ENCODE measurements around the gene DOK7. TPM values are rescaled to one million over a fixed set of nuclear protein-coding genes. Genes with fewer than 3 reads are reported as not detected.

The DOK7 gene
- total and polyA plus RNA-seq, 4 donors = 0.13 to 0.84 (median 0.46) TPM

DNA sequence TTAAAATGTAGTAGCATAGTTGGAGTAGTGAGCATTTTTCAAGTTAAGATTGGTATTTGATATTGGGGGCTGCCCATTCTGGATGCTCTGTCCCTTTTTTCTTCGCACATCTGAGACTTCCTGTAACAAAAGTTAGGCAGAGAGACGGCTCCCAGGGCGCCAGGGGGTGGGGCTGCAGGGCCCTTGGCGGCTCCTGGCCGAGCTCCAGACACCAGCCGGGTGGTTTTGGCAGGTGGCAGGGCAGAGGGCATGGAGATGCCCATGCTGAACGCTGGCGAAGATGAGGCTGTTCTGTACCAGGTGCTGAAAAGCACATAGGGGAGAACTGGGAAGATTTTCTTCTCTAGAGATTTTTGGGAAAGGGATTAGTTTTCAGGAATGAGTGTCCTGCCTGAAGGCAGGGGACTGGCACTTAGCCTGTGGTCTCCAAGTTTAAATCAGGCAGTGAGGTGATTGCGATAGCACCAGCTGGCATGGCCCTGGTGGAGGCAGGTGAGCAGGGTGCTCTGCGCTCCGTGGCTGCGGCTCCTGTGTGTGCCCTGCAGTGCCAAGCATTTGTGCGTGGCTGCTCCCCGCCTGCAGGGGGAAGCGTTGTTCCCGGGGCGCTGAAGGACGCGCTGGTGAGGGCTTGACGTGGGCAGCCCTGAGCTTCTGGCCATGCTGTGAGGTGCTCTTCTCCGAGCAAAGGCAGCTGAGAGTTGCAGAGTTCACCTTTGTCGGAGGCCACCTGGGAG lies 44.9 kb upstream of the DOK7 start:
- Histone ChIP-seq H3K4me3 (ENCODE audit: low read depth in 1 of 3, low read length in 3 of 3) (no peak overlapping the region), H3K36me3 (ENCODE audit: control insufficient read depth in 4 of 4, insufficient read depth in 3 of 4, low read depth in 1 of 4, low read length in 3 of 4) (peaks cover 12 to 46% (median 16%) of the 10 kb centered on the region in 4 donors), H3K27me3 (ENCODE audit: control insufficient read depth in 4 of 4, insufficient read depth in 4 of 4, low read length in 3 of 4) (no peaks in the 10 kb centered on the region), H3K9ac (ENCODE audit: low read depth in 1 of 2, low read length in 2 of 2) (no peak overlapping the region), H3K27ac (ENCODE audit: low read depth in 1 of 2, low read length in 2 of 2) (no peak overlapping the region), H3K4me1 (ENCODE audit: control insufficient read depth in 4 of 4, insufficient read depth in 4 of 4, low read length in 3 of 4) (peaks cover 0 to 11% (median 5%) of the 10 kb centered on the region in 4 donors), H3K9me3 (ENCODE audit: control insufficient read depth in 4 of 4, low read length in 3 of 4) (no peaks in the 10 kb centered on the region)
- WGBS = 54% methylated on average over 22 of the region's 22 CpGs
- no peak for DNase-seq (ENCODE audit: low spot score)
- TF ChIP-seq RXRA (IDR thresholded peaks at IDR 0.05) = no peak
- TF ChIP-seq, protein P1, sequence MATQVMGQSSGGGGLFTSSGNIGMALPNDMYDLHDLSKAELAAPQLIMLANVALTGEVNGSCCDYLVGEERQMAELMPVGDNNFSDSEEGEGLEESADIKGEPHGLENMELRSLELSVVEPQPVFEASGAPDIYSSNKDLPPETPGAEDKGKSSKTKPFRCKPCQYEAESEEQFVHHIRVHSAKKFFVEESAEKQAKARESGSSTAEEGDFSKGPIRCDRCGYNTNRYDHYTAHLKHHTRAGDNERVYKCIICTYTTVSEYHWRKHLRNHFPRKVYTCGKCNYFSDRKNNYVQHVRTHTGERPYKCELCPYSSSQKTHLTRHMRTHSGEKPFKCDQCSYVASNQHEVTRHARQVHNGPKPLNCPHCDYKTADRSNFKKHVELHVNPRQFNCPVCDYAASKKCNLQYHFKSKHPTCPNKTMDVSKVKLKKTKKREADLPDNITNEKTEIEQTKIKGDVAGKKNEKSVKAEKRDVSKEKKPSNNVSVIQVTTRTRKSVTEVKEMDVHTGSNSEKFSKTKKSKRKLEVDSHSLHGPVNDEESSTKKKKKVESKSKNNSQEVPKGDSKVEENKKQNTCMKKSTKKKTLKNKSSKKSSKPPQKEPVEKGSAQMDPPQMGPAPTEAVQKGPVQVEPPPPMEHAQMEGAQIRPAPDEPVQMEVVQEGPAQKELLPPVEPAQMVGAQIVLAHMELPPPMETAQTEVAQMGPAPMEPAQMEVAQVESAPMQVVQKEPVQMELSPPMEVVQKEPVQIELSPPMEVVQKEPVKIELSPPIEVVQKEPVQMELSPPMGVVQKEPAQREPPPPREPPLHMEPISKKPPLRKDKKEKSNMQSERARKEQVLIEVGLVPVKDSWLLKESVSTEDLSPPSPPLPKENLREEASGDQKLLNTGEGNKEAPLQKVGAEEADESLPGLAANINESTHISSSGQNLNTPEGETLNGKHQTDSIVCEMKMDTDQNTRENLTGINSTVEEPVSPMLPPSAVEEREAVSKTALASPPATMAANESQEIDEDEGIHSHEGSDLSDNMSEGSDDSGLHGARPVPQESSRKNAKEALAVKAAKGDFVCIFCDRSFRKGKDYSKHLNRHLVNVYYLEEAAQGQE (IDR thresholded peaks at IDR 0.05) = peak; percentile 37
- TF ChIP-seq NR2F2 (IDR thresholded peaks at IDR 0.05) = no peak
- peak in 1 of 2 donors; percentile 36 for TF ChIP-seq RAD21 (IDR thresholded peaks at IDR 0.05)
- TF ChIP-seq HNF4G (IDR thresholded peaks at IDR 0.05) = no peak
- TF ChIP-seq, protein P2, sequence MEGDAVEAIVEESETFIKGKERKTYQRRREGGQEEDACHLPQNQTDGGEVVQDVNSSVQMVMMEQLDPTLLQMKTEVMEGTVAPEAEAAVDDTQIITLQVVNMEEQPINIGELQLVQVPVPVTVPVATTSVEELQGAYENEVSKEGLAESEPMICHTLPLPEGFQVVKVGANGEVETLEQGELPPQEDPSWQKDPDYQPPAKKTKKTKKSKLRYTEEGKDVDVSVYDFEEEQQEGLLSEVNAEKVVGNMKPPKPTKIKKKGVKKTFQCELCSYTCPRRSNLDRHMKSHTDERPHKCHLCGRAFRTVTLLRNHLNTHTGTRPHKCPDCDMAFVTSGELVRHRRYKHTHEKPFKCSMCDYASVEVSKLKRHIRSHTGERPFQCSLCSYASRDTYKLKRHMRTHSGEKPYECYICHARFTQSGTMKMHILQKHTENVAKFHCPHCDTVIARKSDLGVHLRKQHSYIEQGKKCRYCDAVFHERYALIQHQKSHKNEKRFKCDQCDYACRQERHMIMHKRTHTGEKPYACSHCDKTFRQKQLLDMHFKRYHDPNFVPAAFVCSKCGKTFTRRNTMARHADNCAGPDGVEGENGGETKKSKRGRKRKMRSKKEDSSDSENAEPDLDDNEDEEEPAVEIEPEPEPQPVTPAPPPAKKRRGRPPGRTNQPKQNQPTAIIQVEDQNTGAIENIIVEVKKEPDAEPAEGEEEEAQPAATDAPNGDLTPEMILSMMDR (IDR thresholded peaks at IDR 0.05; ENCODE audit: low read depth, low read length, missing input control) = peak; percentile 24

DNA sequence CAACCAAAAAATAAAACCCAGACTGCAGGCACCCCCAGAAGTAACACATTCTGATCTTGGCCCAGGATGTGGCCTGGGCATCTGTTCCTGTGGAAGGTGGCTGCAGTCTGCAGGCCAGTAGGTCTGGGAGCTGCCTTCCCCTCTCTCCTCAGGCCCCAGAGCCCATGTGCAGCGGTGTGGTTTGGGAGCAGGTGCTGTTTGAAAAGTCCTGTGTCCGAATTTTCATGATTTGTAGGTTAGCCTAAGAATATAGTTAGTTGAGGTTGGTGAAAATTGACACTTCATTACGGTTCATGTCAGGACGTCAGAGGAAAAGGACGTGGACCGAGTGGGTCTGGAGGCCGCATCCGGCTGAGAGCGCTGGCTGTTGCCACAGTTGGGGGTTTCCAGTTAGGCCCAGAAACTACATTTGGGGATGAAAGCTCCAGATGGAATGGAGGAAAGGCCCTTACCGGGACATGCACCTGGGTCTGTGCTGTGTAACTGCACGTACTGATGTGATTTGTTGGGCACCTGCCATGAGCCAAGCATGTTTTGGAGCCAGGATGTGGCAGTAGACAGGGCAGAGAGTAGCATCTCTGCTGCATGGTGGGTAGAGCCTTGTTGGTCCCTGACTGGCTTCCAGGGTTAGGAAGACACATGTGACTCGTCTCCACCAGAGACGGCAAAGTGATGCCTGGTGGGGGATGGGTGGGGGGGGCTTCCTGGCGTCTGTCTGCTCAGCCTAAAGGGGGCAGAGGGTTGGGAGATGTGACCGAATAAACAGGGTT lies 43.1 kb upstream of the DOK7 start:
- peaks cover 16 to 63% (median 18%) of the 10 kb centered on the region in 4 donors for H3K36me3 ChIP-seq (ENCODE audit: control insufficient read depth in 4 of 4, insufficient read depth in 3 of 4, low read depth in 1 of 4, low read length in 3 of 4)
- DNase-seq (ENCODE audit: low spot score) = no peak

DNA sequence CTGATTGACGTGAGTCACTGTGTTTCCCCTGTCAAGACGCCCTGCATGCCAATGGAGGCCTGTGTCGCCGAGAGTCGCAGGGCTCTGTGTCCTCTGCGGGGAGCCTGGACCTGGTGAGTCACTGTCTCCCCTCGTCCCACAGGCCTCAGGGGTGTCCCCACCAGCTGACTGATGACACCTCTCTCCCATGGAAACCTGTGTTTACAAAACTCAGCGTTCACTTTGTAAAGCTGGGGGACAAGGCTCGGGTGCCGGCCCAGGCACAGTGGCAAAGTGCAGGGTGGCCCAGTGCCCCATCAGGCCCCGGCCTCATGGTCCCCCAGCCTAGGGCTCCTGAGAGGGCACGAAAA lies 42.5 kb upstream of the DOK7 start:
- Histone ChIP-seq H3K4me1 (ENCODE audit: control insufficient read depth in 4 of 4, insufficient read depth in 4 of 4, low read length in 3 of 4) (peaks cover 0 to 11% (median 5%) of the 10 kb centered on the region in 4 donors), H3K9ac (ENCODE audit: low read depth in 1 of 2, low read length in 2 of 2) (no peak overlapping the region), H3K27me3 (ENCODE audit: control insufficient read depth in 4 of 4, insufficient read depth in 4 of 4, low read length in 3 of 4) (no peaks in the 10 kb centered on the region), H3K27ac (ENCODE audit: low read depth in 1 of 2, low read length in 2 of 2) (no peak overlapping the region), H3K4me3 (ENCODE audit: low read depth in 1 of 3, low read length in 3 of 3) (no peak overlapping the region), H3K9me3 (ENCODE audit: control insufficient read depth in 4 of 4, low read length in 3 of 4) (no peaks in the 10 kb centered on the region), H3K36me3 (ENCODE audit: control insufficient read depth in 4 of 4, insufficient read depth in 3 of 4, low read depth in 1 of 4, low read length in 3 of 4) (peaks cover 14 to 61% (median 17%) of the 10 kb centered on the region in 4 donors)
- WGBS = 94% methylated on average over 12 of the region's 12 CpGs
- no peak for DNase-seq (ENCODE audit: low spot score)
- TF ChIP-seq, protein P3, sequence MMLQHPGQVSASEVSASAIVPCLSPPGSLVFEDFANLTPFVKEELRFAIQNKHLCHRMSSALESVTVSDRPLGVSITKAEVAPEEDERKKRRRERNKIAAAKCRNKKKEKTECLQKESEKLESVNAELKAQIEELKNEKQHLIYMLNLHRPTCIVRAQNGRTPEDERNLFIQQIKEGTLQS (IDR thresholded peaks at IDR 0.05) = no peak
- no peak for TF ChIP-seq GABPA (IDR thresholded peaks at IDR 0.05 in 1 of 2, conservative IDR thresholded peaks at IDR 0.05 in 1 of 2)
- no peak for TF ChIP-seq EGR1 (IDR thresholded peaks at IDR 0.05; ENCODE audit: low read depth in 2 of 2)
- no peak for TF ChIP-seq RAD21 (IDR thresholded peaks at IDR 0.05)
- no peak for TF ChIP-seq HNF4A (conservative IDR thresholded peaks at IDR 0.05)
- TF ChIP-seq, protein P4, sequence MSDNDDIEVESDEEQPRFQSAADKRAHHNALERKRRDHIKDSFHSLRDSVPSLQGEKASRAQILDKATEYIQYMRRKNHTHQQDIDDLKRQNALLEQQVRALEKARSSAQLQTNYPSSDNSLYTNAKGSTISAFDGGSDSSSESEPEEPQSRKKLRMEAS (IDR thresholded peaks at IDR 0.05) = no peak
- TF ChIP-seq, protein P2 (IDR thresholded peaks at IDR 0.05; ENCODE audit: low read depth, low read length, missing input control) = no peak
- TF ChIP-seq FOXA2 (IDR thresholded peaks at IDR 0.05) = no peak
- TF ChIP-seq JUND (IDR thresholded peaks at IDR 0.05) = no peak
- TF ChIP-seq TAF1 (conservative IDR thresholded peaks at IDR 0.05) = no peak
- no peak for TF ChIP-seq FOXA1 (IDR thresholded peaks at IDR 0.05)

More for the DNA sequence above, 43.1 kb upstream of the DOK7 start:
- WGBS = 91% methylated on average over 15 of the region's 15 CpGs
- no peak for TF ChIP-seq RXRA (IDR thresholded peaks at IDR 0.05)
- TF ChIP-seq HNF4G (IDR thresholded peaks at IDR 0.05) = no peak
- TF ChIP-seq RAD21 (IDR thresholded peaks at IDR 0.05) = no peak
- no peak overlapping the region for H3K27ac ChIP-seq (ENCODE audit: low read depth in 1 of 2, low read length in 2 of 2)
- no peaks in the 10 kb centered on the region for H3K9me3 ChIP-seq (ENCODE audit: control insufficient read depth in 4 of 4, low read length in 3 of 4)
- no peak overlapping the region for H3K4me3 ChIP-seq (ENCODE audit: low read depth in 1 of 3, low read length in 3 of 3)
- H3K4me1 ChIP-seq (ENCODE audit: control insufficient read depth in 4 of 4, insufficient read depth in 4 of 4, low read length in 3 of 4) = peaks cover 0 to 11% (median 5%) of the 10 kb centered on the region in 4 donors
- H3K27me3 ChIP-seq (ENCODE audit: control insufficient read depth in 4 of 4, insufficient read depth in 4 of 4, low read length in 3 of 4) = no peaks in the 10 kb centered on the region
- no peak overlapping the region for H3K9ac ChIP-seq (ENCODE audit: low read depth in 1 of 2, low read length in 2 of 2)
